Stromal cell of bone marrow (primary cell): ENCODE data around the gene MRPL53.

Experiments
- DNase-seq: peaks from one replicate; pipeline ENCODE4 v3.0.0-alpha.2; 2012; ENCODE audit warnings: low read depth

MRPL53 gene

GRCh38 chr2:74426181-74426758 lies 46.2 kb downstream of the MRPL53 start:
- DNase-seq, result no peak

GRCh38 chr2:74425523-74425922 lies 47.0 kb downstream of the MRPL53 start:
- DNase-seq, result no peak

- DNase-seq, result no peak
Measured at GRCh38 chr2:74424995-74425406, 47.5 kb downstream of the MRPL53 start.

GRCh38 chr2:74424139-74424992 lies 48.1 kb downstream of the MRPL53 start:
- no peak for DNase-seq

GRCh38 chr2:74423231-74424095 lies 49.0 kb downstream of the MRPL53 start:
- no peak for DNase-seq
